Measurements from ENCODE around the gene SDK1.

The SDK1 gene

DNA sequence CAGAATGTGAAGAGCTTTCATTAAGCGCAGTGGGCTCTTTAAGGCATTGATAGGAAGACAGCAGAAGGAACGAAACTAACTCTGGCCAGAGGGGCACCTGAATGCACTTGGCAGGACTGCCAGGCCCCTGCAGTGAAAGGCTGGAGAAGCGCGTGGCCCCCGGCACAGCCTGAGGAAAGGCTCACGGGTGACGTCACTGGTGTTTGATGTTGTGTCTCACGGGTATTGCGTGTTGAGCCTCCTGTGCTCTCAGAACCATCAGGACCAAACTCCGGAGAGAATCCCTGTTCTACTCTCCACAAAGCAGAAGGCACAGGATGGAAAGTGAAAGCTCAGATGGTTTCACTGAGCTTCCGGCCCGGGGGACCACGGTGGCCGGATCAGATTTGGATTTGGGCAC is 865.3 kb downstream of the SDK1 start:
- H3K9ac ChIP-seq (ENCODE audit: low read length) = no peak overlapping the region
- no peaks in the 10 kb centered on the region for H3K36me3 ChIP-seq (ENCODE audit: control insufficient read depth, insufficient read depth, low read length)

DNA sequence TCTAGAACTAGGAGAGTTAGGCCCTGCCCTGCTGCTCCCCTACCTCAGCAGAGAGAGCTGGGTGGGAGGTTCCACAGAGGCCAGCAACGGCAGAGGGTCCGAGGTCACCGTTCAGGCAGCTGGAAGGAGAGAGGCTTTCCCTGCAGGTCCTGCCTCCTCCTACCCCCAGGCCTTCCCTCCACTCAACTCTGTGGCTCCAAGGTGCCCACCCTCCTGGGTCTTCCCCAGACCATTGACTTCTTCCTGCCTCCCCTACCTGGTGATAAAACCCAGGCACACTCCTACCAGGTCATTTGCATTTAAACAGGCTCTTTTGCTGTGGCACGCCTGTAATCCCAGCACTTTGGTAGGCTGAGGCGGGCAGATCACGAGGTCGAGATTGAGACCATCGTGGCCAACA is 865.8 kb downstream of the SDK1 start:
- Histone ChIP-seq H3K27me3 (ENCODE audit: control insufficient read depth, insufficient read depth, low read length) (no peaks in the 10 kb centered on the region), H3K4me3 (ENCODE audit: low read length) (no peak overlapping the region), H3K36me3 (ENCODE audit: control insufficient read depth, insufficient read depth, low read length) (no peaks in the 10 kb centered on the region), H3K9ac (ENCODE audit: low read length) (no peak overlapping the region), H3K4me1 (ENCODE audit: control insufficient read depth, insufficient read depth, low read length) (no peaks in the 10 kb centered on the region), H3K9me3 (ENCODE audit: control insufficient read depth, low read length) (no peaks in the 10 kb centered on the region)

More for the DNA sequence above, 865.3 kb downstream of the SDK1 start:
- H3K4me3 ChIP-seq (ENCODE audit: low read length) = no peak overlapping the region
- H3K4me1 ChIP-seq (ENCODE audit: control insufficient read depth, insufficient read depth, low read length) = no peaks in the 10 kb centered on the region
- no peaks in the 10 kb centered on the region for H3K27me3 ChIP-seq (ENCODE audit: control insufficient read depth, insufficient read depth, low read length)
- no peaks in the 10 kb centered on the region for H3K9me3 ChIP-seq (ENCODE audit: control insufficient read depth, low read length)

DNA sequence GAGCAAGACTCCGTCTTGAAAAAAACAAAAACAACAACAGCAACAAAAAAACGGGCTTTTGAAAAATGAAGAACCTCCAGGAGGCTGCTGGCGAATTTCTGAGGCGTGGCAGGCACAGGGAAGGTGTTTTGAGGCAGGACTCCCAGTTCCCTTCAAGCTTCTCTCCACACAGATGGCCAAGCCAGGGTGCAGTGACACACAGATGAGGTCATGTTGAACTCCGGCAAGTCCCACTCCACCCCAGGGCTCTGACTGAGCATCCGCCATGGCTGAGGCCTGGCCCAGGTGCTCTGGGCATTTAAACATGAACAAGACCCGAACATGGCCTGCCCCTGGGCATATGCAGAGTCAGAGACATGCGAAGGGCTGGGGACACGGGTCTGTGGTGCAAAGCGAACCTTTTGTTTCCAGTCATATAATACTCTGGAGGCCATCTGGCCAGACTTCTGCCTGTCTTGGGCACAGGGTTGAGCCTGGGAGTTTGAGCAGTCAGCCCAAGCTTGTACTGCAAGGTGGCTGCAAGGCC is 866.4 kb downstream of the SDK1 start:
- no peaks in the 10 kb centered on the region for H3K4me1 ChIP-seq (ENCODE audit: control insufficient read depth, insufficient read depth, low read length)

DNA sequence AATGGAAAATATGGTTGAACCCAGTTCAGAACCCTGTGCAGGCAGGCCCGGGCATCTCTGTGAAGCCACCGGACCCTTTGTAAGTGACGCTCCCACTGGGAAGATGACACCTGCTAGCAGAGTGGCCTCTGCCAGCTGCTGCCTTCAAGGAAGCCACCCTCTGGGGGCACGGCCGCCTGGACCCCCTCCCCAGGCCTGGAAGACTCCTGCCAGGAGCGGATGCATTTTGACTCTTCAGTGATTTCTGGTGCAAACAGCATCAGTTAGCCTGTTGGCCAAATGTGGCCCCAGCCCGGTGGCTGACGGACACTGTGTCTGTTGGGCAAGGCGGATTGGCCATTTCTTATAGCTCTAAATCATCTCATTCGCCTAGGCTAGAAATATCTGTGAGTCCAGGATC is 867.0 kb downstream of the SDK1 start:
- H3K9ac ChIP-seq (ENCODE audit: low read length) = no peak overlapping the region
- no peak overlapping the region for H3K4me3 ChIP-seq (ENCODE audit: low read length)
- H3K9me3 ChIP-seq (ENCODE audit: control insufficient read depth, low read length) = no peaks in the 10 kb centered on the region
- H3K4me1 ChIP-seq (ENCODE audit: control insufficient read depth, insufficient read depth, low read length) = no peaks in the 10 kb centered on the region
- no peaks in the 10 kb centered on the region for H3K27me3 ChIP-seq (ENCODE audit: control insufficient read depth, insufficient read depth, low read length)
- no peaks in the 10 kb centered on the region for H3K36me3 ChIP-seq (ENCODE audit: control insufficient read depth, insufficient read depth, low read length)

More for the DNA sequence above, 866.4 kb downstream of the SDK1 start:
- no peaks in the 10 kb centered on the region for H3K36me3 ChIP-seq (ENCODE audit: control insufficient read depth, insufficient read depth, low read length)
- H3K9me3 ChIP-seq (ENCODE audit: control insufficient read depth, low read length) = no peaks in the 10 kb centered on the region
- H3K9ac ChIP-seq (ENCODE audit: low read length) = no peak overlapping the region
- no peaks in the 10 kb centered on the region for H3K27me3 ChIP-seq (ENCODE audit: control insufficient read depth, insufficient read depth, low read length)
- H3K4me3 ChIP-seq (ENCODE audit: low read length) = no peak overlapping the region

DNA sequence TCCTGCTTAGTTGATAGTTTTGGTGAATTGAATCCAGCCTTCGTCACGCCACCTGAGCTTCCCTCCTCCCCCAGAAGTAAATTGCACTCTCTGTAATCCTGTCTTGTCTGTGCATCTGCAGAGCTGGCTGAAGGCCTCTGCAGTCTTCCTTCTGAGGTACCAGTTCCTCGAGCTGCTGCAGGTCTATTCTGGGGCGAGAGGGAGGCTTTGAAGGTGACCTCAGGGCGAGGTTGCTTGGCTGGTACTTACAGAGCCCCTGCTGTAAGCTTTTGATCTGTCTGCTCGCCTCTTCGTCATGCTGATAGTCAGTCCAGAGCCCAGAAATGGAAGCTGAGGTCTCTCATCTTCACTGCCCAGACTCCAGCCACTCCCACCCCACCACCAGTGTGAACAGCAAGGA is 867.5 kb downstream of the SDK1 start:
- no peaks in the 10 kb centered on the region for H3K9me3 ChIP-seq (ENCODE audit: control insufficient read depth, low read length)
- H3K4me1 ChIP-seq (ENCODE audit: control insufficient read depth, insufficient read depth, low read length) = no peaks in the 10 kb centered on the region
- no peaks in the 10 kb centered on the region for H3K36me3 ChIP-seq (ENCODE audit: control insufficient read depth, insufficient read depth, low read length)
- no peak overlapping the region for H3K9ac ChIP-seq (ENCODE audit: low read length)
- H3K27me3 ChIP-seq (ENCODE audit: control insufficient read depth, insufficient read depth, low read length) = no peaks in the 10 kb centered on the region
- H3K4me3 ChIP-seq (ENCODE audit: low read length) = no peak overlapping the region

DNA sequence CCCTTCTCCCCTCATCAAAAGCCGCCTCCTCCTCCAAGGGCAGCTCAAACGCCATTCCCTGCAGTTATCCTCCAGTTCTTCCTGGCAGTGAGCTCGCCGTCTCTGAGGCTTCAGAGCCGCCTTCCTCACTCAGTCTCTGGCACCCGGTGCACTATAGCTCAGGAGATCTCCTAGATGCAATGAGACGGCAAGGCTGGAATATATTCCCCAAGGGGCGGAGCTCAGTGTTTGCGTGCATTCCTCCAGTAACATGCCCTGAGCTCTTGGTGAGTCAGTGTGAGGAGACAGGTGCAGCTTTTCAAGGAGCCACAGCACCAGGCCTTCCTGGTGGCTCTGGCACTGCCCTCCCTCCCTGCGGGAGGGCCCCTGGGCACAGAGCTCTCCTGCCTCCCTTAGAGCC is 868.4 kb downstream of the SDK1 start:
- H3K9me3 ChIP-seq (ENCODE audit: control insufficient read depth, low read length) = no peaks in the 10 kb centered on the region

DNA sequence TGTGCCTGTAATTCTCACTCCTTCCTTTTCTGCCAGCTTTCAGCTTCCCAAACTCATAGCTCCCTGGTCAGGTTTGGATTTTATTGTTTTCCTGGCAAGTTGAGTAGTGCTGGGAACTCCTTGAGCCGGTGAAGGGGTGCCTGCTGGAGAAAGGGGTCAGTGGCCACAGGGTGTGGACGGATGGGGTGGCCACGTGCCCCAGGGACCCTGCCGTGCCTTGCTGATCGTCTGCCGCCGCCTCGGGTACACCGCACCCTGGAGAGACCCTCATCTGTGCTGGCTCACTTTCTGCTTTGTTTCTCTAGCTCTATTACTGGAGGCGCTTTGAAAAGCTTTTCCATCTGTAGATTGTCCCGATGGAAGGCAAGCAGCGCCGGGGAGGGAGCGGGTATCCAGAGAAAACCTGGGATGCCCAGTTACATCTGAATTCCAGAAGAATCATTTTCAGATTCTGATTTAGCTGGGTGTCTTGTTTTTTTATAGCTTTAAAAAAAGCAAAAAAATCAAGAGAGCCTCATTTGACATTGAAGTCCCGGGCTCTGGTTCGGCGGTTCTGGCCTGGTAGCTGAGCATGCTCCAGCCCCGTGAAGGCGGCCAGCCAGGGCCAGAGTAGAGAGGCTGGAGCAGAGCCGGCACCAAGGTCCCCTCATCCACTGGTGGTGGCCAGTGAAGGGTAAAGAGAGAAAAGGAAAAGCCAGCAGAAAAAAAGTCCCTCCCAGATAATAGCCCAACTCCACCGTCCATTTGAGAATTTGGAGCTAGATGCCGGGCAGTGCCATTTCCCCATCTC is 870.1 kb downstream of the SDK1 start:
- Histone ChIP-seq H3K36me3 (ENCODE audit: control insufficient read depth, insufficient read depth, low read length) (no peaks in the 10 kb centered on the region), H3K9me3 (ENCODE audit: control insufficient read depth, low read length) (no peaks in the 10 kb centered on the region), H3K4me1 (ENCODE audit: control insufficient read depth, insufficient read depth, low read length) (no peaks in the 10 kb centered on the region), H3K4me3 (ENCODE audit: low read length) (no peak overlapping the region), H3K9ac (ENCODE audit: low read length) (no peak overlapping the region), H3K27me3 (ENCODE audit: control insufficient read depth, insufficient read depth, low read length) (no peaks in the 10 kb centered on the region)

More for the DNA sequence above, 868.4 kb downstream of the SDK1 start:
- Histone ChIP-seq H3K4me1 (ENCODE audit: control insufficient read depth, insufficient read depth, low read length) (no peaks in the 10 kb centered on the region), H3K36me3 (ENCODE audit: control insufficient read depth, insufficient read depth, low read length) (no peaks in the 10 kb centered on the region), H3K27me3 (ENCODE audit: control insufficient read depth, insufficient read depth, low read length) (no peaks in the 10 kb centered on the region), H3K4me3 (ENCODE audit: low read length) (no peak overlapping the region), H3K9ac (ENCODE audit: low read length) (no peak overlapping the region)

DNA sequence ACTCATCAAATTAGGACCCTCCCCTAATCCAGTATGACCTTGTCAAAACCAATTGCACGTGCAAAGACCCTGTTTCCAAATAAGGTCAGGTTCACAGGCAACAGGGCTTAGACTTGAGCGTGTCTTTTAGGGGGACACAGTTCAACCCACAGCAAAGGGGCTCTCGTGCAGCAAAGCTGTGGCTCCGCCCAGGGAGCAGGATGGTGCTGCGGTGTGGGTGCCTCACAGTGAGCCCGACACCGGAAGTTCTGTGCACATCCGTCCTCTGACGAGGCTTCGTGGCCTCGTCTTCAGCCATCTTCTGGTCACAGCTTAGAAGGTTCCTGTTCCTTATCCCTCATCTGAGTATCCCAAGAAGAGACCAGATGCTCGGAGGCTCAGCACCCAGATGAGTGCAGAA is 871.8 kb downstream of the SDK1 start:
- H3K27me3 ChIP-seq (ENCODE audit: control insufficient read depth, insufficient read depth, low read length) = no peaks in the 10 kb centered on the region
- no peaks in the 10 kb centered on the region for H3K9me3 ChIP-seq (ENCODE audit: control insufficient read depth, low read length)
- no peak overlapping the region for H3K9ac ChIP-seq (ENCODE audit: low read length)
- no peaks in the 10 kb centered on the region for H3K36me3 ChIP-seq (ENCODE audit: control insufficient read depth, insufficient read depth, low read length)
- H3K4me3 ChIP-seq (ENCODE audit: low read length) = no peak overlapping the region
- H3K4me1 ChIP-seq (ENCODE audit: control insufficient read depth, insufficient read depth, low read length) = no peaks in the 10 kb centered on the region

DNA sequence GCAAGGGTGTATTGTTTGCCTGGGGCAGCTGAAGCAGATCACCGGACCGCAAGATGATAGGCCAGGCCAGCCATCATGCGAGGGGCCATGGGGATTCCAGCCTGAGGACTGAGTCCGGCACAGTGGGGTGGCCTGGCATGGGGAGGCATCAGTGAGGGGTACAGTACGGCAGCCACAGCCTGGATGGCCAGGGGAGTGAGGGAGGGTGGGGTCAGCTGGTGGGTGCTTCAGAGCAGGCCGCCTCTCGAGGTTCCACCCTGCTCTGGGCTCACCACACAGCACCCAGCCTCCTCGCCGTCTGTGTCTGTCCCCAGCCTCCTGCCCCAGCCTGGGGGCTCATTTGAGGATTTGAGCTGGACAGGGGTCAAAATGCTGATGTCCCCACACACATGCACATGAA is 872.6 kb downstream of the SDK1 start:
- H3K9ac ChIP-seq (ENCODE audit: low read length) = no peak overlapping the region
- no peaks in the 10 kb centered on the region for H3K27me3 ChIP-seq (ENCODE audit: control insufficient read depth, insufficient read depth, low read length)

DNA sequence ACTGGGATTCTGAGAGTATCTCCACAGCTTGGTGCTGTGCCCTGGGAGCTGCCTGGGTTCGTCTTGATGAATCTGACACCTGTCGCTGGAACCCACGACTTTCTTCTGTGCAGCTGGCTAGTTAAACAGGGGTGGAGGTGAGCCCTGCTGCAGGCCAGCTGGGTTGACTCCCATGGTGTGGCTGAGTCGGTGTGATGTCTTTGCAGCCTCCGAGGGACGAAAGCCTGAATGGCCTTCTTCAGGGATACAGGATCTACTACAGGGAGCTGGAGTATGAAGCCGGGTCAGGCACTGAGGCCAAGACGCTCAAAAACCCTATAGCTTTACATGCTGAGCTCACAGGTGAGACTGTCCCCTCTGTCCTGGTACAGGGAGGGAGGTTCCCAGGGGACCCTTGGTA is 873.0 kb downstream of the SDK1 start:
- H3K36me3 ChIP-seq (ENCODE audit: control insufficient read depth, insufficient read depth, low read length) = no peaks in the 10 kb centered on the region
- H3K9ac ChIP-seq (ENCODE audit: low read length) = no peak overlapping the region
- no peaks in the 10 kb centered on the region for H3K4me1 ChIP-seq (ENCODE audit: control insufficient read depth, insufficient read depth, low read length)
- H3K9me3 ChIP-seq (ENCODE audit: control insufficient read depth, low read length) = no peaks in the 10 kb centered on the region
- H3K4me3 ChIP-seq (ENCODE audit: low read length) = no peak overlapping the region
- no peaks in the 10 kb centered on the region for H3K27me3 ChIP-seq (ENCODE audit: control insufficient read depth, insufficient read depth, low read length)

More for the DNA sequence above, 872.6 kb downstream of the SDK1 start:
- Histone ChIP-seq H3K9me3 (ENCODE audit: control insufficient read depth, low read length) (no peaks in the 10 kb centered on the region), H3K4me3 (ENCODE audit: low read length) (no peak overlapping the region), H3K36me3 (ENCODE audit: control insufficient read depth, insufficient read depth, low read length) (no peaks in the 10 kb centered on the region), H3K4me1 (ENCODE audit: control insufficient read depth, insufficient read depth, low read length) (no peaks in the 10 kb centered on the region)

DNA sequence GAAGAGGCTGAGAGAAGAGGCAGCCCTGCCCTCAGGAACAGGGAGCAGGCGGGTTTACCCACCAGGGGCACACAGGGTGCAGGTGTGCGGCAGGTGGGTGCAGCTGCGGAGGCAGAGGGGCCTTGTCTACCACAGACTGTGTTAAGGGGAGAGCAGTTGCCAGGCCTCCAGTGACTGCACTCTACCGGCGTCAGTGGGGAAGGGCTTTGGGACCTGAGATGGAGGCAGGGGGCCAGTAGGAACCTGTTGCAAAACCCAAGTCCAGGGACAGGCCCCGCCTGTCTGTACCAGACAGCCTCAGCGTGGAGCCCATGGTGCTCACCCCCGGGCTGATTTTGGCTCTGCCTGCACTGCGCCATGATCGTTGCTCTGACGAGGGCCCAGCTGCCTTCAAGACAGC is 873.4 kb downstream of the SDK1 start:
- Histone ChIP-seq H3K9ac (ENCODE audit: low read length) (no peak overlapping the region), H3K27me3 (ENCODE audit: control insufficient read depth, insufficient read depth, low read length) (no peaks in the 10 kb centered on the region), H3K36me3 (ENCODE audit: control insufficient read depth, insufficient read depth, low read length) (no peaks in the 10 kb centered on the region), H3K4me1 (ENCODE audit: control insufficient read depth, insufficient read depth, low read length) (no peaks in the 10 kb centered on the region), H3K4me3 (ENCODE audit: low read length) (no peak overlapping the region), H3K9me3 (ENCODE audit: control insufficient read depth, low read length) (no peaks in the 10 kb centered on the region)

DNA sequence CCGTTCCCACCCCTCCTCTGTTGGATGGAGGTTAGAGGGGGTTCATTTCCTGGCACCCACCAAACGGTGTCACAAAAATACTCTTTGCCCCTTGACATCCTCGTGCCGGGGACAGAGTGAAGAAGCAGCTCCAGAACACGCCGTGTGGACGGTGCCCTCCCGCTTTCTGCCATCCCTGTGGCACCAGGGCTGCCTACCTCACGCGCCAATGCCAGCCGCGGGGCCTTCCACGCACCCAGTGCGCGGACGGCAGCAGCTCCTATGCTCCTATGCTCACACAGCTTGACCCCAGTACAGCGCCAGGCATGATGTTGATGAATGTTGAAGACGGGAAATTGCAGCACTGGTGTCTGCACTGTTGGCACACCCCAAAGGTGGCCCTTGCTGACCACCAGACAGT is 873.8 kb downstream of the SDK1 start:
- H3K36me3 ChIP-seq (ENCODE audit: control insufficient read depth, insufficient read depth, low read length) = no peaks in the 10 kb centered on the region

More for the DNA sequence above, 873.8 kb downstream of the SDK1 start:
- no peaks in the 10 kb centered on the region for H3K9me3 ChIP-seq (ENCODE audit: control insufficient read depth, low read length)
- no peak overlapping the region for H3K9ac ChIP-seq (ENCODE audit: low read length)
- no peaks in the 10 kb centered on the region for H3K4me1 ChIP-seq (ENCODE audit: control insufficient read depth, insufficient read depth, low read length)
- no peak overlapping the region for H3K4me3 ChIP-seq (ENCODE audit: low read length)
- no peaks in the 10 kb centered on the region for H3K27me3 ChIP-seq (ENCODE audit: control insufficient read depth, insufficient read depth, low read length)

All from mucosa of stomach (tissue), 1 donor.